H1 (cell line): Measurements from ENCODE around the gene TMPRSS11F.

Experiments used
- CREB1 ChIP-seq: IDR thresholded peaks from 2 replicates; pipeline ENCODE4 v1.6.1; 2012; ENCODE audit warnings: inconsistent platforms
- CTCF ChIP-seq, 3 experiments: IDR thresholded peaks; 1 replicate in 2 of 3; 2 replicates in 1 of 3; pipeline versions ENCODE4 v1.5.1 to v1.6.1; 2011; ENCODE audit warnings: low read length in 3 of 3, mild to moderate bottlenecking in 3 of 3, inconsistent platforms in 2 of 3, low read depth in 1 of 3, moderate library complexity in 1 of 3; ENCODE audit not compliant: insufficient read depth in 1 of 3; ENCODE audit errors: control extremely low read depth in 1 of 3
- EP300 ChIP-seq, 2 experiments: IDR thresholded peaks; 1 replicate in 1 of 2; 2 replicates in 1 of 2; pipeline ENCODE4 v1.6.1; 2011 to 2012; ENCODE audit warnings: low read depth in 2 of 2, low read length in 2 of 2, mild to moderate bottlenecking in 2 of 2, borderline replicate concordance in 1 of 2, inconsistent platforms in 1 of 2, moderate library complexity in 1 of 2
- HDAC2 ChIP-seq, 2 experiments: fragments of 300-600 bp in 1 of 2; sonication (generic) in 1 of 2; IDR thresholded peaks; 2 replicates each; pipeline ENCODE4 v1.6.1; 2011 to 2012; ENCODE audit warnings: low read depth in 2 of 2, low read length in 2 of 2, mild to moderate bottlenecking in 2 of 2, moderate library complexity in 2 of 2, borderline replicate concordance in 1 of 2, inconsistent platforms in 1 of 2
- MAX ChIP-seq: IDR thresholded peaks from 2 replicates; pipeline ENCODE4 v1.6.1; 2012; ENCODE audit warnings: inconsistent platforms
- POLR2AphosphoS5 ChIP-seq: IDR thresholded peaks from 2 replicates; pipeline ENCODE4 v1.6.1; 2011; ENCODE audit warnings: low read depth, low read length
- RNF2 ChIP-seq: fragments of 200-900, 300-1000 bp; sonication (generic); IDR thresholded peaks from 2 replicates; pipeline ENCODE4 v1.7.1; 2016; ENCODE audit warnings: borderline replicate concordance, low read depth, mild to moderate bottlenecking, antibody characterized with exemption, low read length; ENCODE audit not compliant: poor library complexity, severe bottlenecking; ENCODE audit errors: missing control alignments
- TAF1 ChIP-seq: IDR thresholded peaks from 2 replicates; pipeline ENCODE4 v1.6.1; 2011; ENCODE audit warnings: mild to moderate bottlenecking, low read depth, low read length

GRCh38 chr4:68076194-68076593, 53.5 kb downstream of the TMPRSS11F start:
- no peak for TF ChIP-seq HDAC2 (IDR thresholded peaks at IDR 0.05; ENCODE audit: borderline replicate concordance in 1 of 2, low read depth in 2 of 2, low read length in 2 of 2)
- TF ChIP-seq CTCF (IDR thresholded peaks at IDR 0.05; ENCODE audit: control extremely low read depth in 1 of 3, insufficient read depth in 1 of 3, low read depth in 1 of 3, low read length in 3 of 3), result peak in 2 of 3 experiments; percentile 32 to 51; a peak in 2 of 4 replicates
- no peak for TF ChIP-seq RNF2
- no peak for TF ChIP-seq MAX
- TF ChIP-seq TAF1, result no peak
- TF ChIP-seq POLR2AphosphoS5, result no peak
- TF ChIP-seq EP300 (IDR thresholded peaks at IDR 0.05; ENCODE audit: borderline replicate concordance in 1 of 2, low read depth in 2 of 2, low read length in 2 of 2), result no peak
- no peak for TF ChIP-seq CREB1
